Osteoblast (primary cell): ENCODE results near the gene PPT2. TPM values are rescaled to one million over a fixed set of nuclear protein-coding genes. Genes with fewer than 3 reads are reported as not detected.

Experiments
- DNase-seq: peaks from one replicate; pipeline ENCODE4 v3.0.0; 2011; ENCODE audit warnings: low spot score, mixed read lengths; ENCODE audit not compliant: insufficient read length; ENCODE audit errors: missing footprints
- H2AFZ ChIP-seq: 2 replicates; pipeline ENCODE4 v1.6.0; 2011; ENCODE audit warnings: mild to moderate bottlenecking, low read length
- H3K27ac ChIP-seq: 2 replicates; pipeline ENCODE4 v1.5.1; 2011; ENCODE audit warnings: mild to moderate bottlenecking, low read depth, low read length, moderate library complexity
- H3K27me3 ChIP-seq: 2 replicates; pipeline ENCODE4 v1.6.0; 2012; ENCODE audit warnings: mild to moderate bottlenecking, control low read depth, inconsistent platforms, low read length, moderate library complexity; ENCODE audit not compliant: insufficient read depth
- H3K36me3 ChIP-seq: 2 replicates; pipeline ENCODE4 v1.5.1; 2011; ENCODE audit warnings: mild to moderate bottlenecking, low read length, control low read depth, moderate library complexity; ENCODE audit not compliant: insufficient read depth
- H3K4me1 ChIP-seq: 2 replicates; pipeline ENCODE4 v1.5.1; 2011; ENCODE audit warnings: mild to moderate bottlenecking, low read length, control low read depth, moderate library complexity; ENCODE audit not compliant: insufficient read depth
- H3K4me2 ChIP-seq: 2 replicates; pipeline ENCODE4 v1.6.0; 2011; ENCODE audit warnings: mild to moderate bottlenecking, low read length; ENCODE audit not compliant: insufficient read depth
- H3K4me3 ChIP-seq: fragments of 200-600 bp; sonication (generic); 3 replicates; pipeline ENCODE4 v1.5.1; 2012; ENCODE audit warnings: mild to moderate bottlenecking, low read length, inconsistent platforms; ENCODE audit not compliant: insufficient read depth
- H3K79me2 ChIP-seq: 2 replicates; pipeline ENCODE4 v1.6.0; 2012; ENCODE audit warnings: mild to moderate bottlenecking, low read length, control low read depth, inconsistent platforms; ENCODE audit not compliant: insufficient read depth
- H3K9me3 ChIP-seq: 2 replicates; pipeline ENCODE4 v1.5.1; 2011; ENCODE audit warnings: low read depth, low read length, control low read depth
- H4K20me1 ChIP-seq: 2 replicates; pipeline ENCODE4 v1.6.0; 2012; ENCODE audit warnings: mild to moderate bottlenecking, low read length, control low read depth; ENCODE audit not compliant: insufficient read depth
- CTCF ChIP-seq: IDR thresholded peaks from 2 replicates; pipeline ENCODE4 v1.5.1; 2011; ENCODE audit warnings: mild to moderate bottlenecking, low read depth, low read length, moderate library complexity; ENCODE audit errors: extremely low read depth
- small RNA-seq: library from RNA; depleted of rRNA; stranded (forward); fragments of <200 nt; gene quantifications from one replicate; pipeline ENCODE3, GENCODE V24; 2012
- total RNA-seq: library from RNA; depleted of rRNA; stranded (reverse); fragments of >200 nt; gene quantifications from 2 replicates; pipeline ENCODE4 v1.2.3, GENCODE V29; 2012

Gene PPT2
- total RNA-seq, 1 donor: 8.3 TPM

GRCh38 chr6:32212076-32212760, 58.3 kb downstream of the PPT2 start:
- no peak for TF ChIP-seq CTCF

More at GRCh38 chr6:32212076-32212760, 58.3 kb downstream of the PPT2 start:
- H2AFZ ChIP-seq: no peak overlapping the region
- H3K36me3 ChIP-seq: no peaks in the 10 kb centered on the region
- H4K20me1 ChIP-seq: no peaks in the 10 kb centered on the region
- H3K79me2 ChIP-seq: no peaks in the 10 kb centered on the region
- DNase-seq: peak; percentile 6
- H3K4me3 ChIP-seq: no peak overlapping the region
- H3K4me2 ChIP-seq: no peak overlapping the region
- H3K4me1 ChIP-seq: no peaks in the 10 kb centered on the region
- no peak overlapping the region for H3K27ac ChIP-seq
- no peaks in the 10 kb centered on the region for H3K9me3 ChIP-seq
- H3K27me3 ChIP-seq: peaks cover 7% of the 10 kb centered on the region

Small RNAs within 50 kb of the gene (small RNA-seq; reads per million reads assigned to genes)
- gene AL662884.1: not detected
- not detected for gene MIR6833

Other genes with a start within 250 kb of the PPT2 start
- gene C2, start 226.4 kb upstream of the PPT2 start, total RNA-seq: 12.7 and 18.0 TPM in 2 replicates
- gene CFB, start 208.0 kb upstream of the PPT2 start, total RNA-seq: 16.5 and 26.8 TPM in 2 replicates
- 86.5 and 95.8 TPM in 2 replicates for gene NELFE, start 195.2 kb upstream of the PPT2 start, total RNA-seq
- gene SKIC2, start 195.0 kb upstream of the PPT2 start, total RNA-seq: 42.0 and 46.0 TPM in 2 replicates
- 16.8 and 18.1 TPM in 2 replicates for gene DXO, start 182.0 kb upstream of the PPT2 start, total RNA-seq
- 7.2 and 8.3 TPM in 2 replicates for gene C4A, start 172.1 kb upstream of the PPT2 start, total RNA-seq
- gene C4B, start 139.3 kb upstream of the PPT2 start, total RNA-seq: 4.1 and 6.5 TPM in 2 replicates
- gene CYP21A2, start 115.7 kb upstream of the PPT2 start, total RNA-seq: under 0.01 and 0.72 TPM in 2 replicates
- gene TNXB, start 44.8 kb upstream of the PPT2 start, total RNA-seq: 8.3 and 11.9 TPM in 2 replicates
- 27.5 and 30.1 TPM in 2 replicates for gene ATF6B, start 25.9 kb upstream of the PPT2 start, total RNA-seq
- 9.8 and 11.5 TPM in 2 replicates for gene FKBPL, start 23.9 kb upstream of the PPT2 start, total RNA-seq
- gene PRRT1, start 2.2 kb upstream of the PPT2 start, total RNA-seq: under 0.01 TPM in 1 of 2 replicates, not detected in the other
- gene EGFL8, start 10.5 kb downstream of the PPT2 start, total RNA-seq: 0.29 and 0.36 TPM in 2 replicates
- gene AGPAT1, start 21.9 kb downstream of the PPT2 start, total RNA-seq: 17.4 and 19.2 TPM in 2 replicates
- gene RNF5, start 24.3 kb downstream of the PPT2 start, total RNA-seq: 25.3 and 32.9 TPM in 2 replicates
- under 0.01 TPM in 2 replicates for gene AGER, start 30.1 kb downstream of the PPT2 start, total RNA-seq
- gene PBX2, start 36.1 kb downstream of the PPT2 start, total RNA-seq: 17.4 and 18.6 TPM in 2 replicates
- 0.88 and 1.1 TPM in 2 replicates for gene GPSM3, start 38.5 kb downstream of the PPT2 start, total RNA-seq
- 0.59 and 1.1 TPM in 2 replicates for gene NOTCH4, start 69.9 kb downstream of the PPT2 start, total RNA-seq
- gene TSBP1, start 217.8 kb downstream of the PPT2 start, total RNA-seq: not detected in 2 replicates